ENCODE results near the gene MLPH.

MLPH gene

DNA sequence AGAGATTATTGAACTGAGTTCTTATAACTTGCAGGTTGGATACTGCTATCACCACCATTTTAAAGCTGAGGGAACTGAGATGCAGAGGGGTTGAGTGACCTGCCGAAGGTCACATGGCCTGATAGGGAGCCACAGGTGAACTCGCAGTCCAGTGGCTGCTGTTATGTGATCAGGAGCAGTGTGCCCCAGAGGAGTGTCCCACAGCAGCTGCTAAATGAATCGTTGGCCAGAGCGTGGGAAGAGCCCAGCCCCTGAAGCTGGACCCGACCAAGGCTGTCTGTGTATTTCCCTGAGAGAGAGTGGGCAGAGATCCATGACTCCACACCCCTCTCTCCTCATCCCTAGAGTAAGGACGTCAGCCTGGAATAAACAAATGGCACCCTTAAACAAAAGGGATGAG lies 52.6 kb downstream of the MLPH start:
- DNase-seq (ENCODE audit: low read depth in 2 of 3, low spot score in 1 of 3) = no peak

GRCh38 chr2:237540223-237540775 lies 53.2 kb downstream of the MLPH start:
- DNase-seq (ENCODE audit: low read depth in 2 of 3, low spot score in 1 of 3) = no peak

GRCh38 chr2:237540823-237541222 lies 53.8 kb downstream of the MLPH start:
- DNase-seq (ENCODE audit: low read depth in 2 of 3, low spot score in 1 of 3) = no peak

DNA sequence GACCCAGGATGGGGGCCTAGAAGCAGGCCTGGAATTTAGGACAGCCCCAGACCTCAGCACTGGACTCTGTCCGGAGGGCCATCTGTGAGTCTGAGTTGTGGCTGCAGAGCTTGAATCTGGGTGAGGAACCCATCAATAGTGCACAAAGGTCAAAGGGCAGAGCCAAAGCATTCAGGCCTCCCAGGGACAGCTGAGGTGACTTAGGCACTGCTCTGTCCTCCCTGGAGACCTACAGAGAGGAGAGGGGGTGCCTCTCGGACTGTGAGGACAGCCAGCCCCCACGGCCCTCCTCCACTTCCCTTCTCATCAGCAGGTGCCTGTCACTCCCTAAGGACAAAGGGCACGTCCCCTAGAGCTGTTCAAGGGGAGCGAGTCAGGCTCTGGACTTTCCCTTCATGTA lies 54.2 kb downstream of the MLPH start:
- no peak for DNase-seq (ENCODE audit: low read depth in 2 of 3, low spot score in 1 of 3)

DNA sequence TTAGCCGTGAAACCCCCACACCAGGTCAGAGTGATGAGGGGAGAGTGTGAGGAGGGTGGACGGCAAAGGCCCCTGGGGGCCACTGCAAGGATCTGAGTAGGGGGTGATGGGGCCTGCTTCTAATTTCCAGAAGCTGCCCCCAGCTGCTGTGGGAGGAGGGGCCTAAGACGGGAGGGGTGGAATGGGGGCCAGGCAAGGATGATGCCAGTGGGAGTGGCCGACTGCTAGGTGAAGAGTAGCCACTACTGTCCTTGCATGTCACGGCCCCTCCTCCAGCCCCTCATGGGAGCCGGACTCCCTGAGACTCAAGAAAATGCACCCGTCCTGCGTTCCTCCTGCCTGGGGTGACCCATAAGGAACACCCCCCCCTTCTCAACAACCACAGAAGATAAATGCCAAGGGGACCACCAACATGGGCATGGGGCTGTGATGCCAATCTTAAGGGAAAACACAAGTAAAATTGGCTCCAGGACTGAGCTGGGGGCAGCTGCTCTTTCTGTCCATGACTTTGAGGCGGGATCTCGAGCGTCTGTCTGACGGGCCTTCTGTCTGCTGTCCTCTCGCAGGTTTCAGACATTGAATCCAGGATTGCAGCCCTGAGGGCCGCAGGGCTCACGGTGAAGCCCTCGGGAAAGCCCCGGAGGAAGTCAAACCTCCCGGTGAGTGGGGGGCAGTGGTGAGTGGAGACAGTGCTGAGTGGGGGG lies 55.1 kb downstream of the MLPH start:
- DNase-seq (ENCODE audit: low read depth in 2 of 3, low spot score in 1 of 3) = no peak

DNA sequence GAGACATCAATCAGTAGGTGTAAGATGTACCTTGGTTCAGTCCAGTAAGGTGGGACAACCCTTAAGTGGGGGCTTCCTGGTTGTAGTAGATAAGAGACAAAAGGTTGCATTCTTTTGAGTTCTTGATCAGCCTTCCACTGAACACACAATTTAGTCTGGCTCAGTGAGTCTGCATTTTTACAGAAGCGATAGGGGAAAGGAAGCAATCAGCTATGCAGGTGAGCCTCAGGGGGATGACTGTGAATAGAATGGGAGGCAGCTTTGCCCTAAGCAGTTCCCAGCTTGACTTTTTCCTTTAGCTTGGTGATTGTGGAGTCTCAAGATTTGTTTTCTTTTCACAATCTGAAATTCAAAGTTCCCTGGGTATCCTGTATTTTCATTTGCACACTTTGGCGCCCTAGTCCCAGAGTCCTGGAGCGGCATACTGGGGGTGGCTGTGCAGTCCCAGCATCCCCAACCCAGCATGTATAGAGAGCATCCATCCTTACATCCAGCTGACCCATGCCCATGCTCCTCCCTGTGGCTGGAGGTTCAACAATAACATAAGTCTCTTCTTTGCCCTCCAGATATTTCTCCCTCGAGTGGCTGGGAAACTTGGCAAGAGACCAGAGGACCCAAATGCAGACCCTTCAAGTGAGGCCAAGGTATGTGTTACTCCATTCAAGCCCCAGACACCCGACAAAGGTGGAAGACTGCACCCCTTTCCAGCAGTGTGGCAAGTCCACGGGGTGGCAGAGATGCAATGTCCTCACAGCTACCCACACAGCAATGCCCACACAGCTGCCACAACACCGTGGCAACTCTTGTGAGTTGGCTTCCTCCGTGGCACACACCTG lies 59.2 kb downstream of the MLPH start:
- DNase-seq (ENCODE audit: low read depth in 2 of 3, low spot score in 1 of 3) = no peak

GRCh38 chr2:237546876-237547395 lies 59.9 kb downstream of the MLPH start:
- DNase-seq (ENCODE audit: low read depth in 2 of 3, low spot score in 1 of 3) = no peak

GRCh38 chr2:237547841-237548416 lies 60.9 kb downstream of the MLPH start:
- no peak for DNase-seq (ENCODE audit: low read depth in 2 of 3, low spot score in 1 of 3)

GRCh38 chr2:237549216-237549615 lies 62.2 kb downstream of the MLPH start:
- no peak for DNase-seq (ENCODE audit: low read depth in 2 of 3, low spot score in 1 of 3)

DNA sequence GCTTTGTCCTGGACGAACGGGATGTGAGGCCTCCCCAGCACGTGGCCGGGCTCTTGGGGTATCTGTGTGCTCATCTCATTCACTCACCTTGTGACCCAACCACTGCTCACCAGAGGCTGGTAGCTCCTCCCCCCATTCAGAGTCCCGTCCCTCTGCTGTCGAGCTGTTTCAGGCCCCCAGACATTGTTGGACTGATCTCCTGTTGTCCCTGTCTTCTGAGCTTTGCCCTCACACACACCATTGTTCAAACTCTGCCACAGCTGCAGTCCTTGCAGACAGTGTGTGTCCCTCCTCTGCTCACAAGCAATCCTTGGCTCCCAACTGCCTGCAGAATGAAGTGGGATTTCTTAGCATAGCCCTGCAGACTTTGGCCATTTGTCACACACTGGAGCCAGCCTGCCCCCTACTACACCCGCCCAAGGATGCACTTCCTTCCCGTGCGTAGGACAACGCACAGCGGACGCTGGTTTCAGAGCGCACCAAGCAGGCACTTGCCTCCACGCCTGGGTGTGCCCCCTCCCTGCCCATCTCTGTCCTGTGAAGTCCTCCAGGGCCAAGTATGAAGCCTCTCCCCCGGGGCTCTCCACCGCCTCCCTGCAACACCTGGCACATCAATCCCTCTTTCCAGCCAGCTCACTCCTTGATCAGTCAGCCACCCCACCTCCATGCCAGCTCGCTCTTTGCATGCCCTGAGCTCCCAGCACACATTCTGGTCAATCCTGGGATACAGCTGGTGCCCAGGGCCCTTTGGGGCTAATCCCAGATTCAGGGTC lies 62.8 kb downstream of the MLPH start:
- DNase-seq (ENCODE audit: low read depth in 2 of 3, low spot score in 1 of 3) = no peak

GRCh38 chr2:237551071-237551574 lies 64.1 kb downstream of the MLPH start:
- no peak for DNase-seq (ENCODE audit: low read depth in 2 of 3, low spot score in 1 of 3)

GRCh38 chr2:237552908-237553307 lies 65.9 kb downstream of the MLPH start:
- DNase-seq (ENCODE audit: low read depth in 2 of 3, low spot score in 1 of 3) = no peak

DNA sequence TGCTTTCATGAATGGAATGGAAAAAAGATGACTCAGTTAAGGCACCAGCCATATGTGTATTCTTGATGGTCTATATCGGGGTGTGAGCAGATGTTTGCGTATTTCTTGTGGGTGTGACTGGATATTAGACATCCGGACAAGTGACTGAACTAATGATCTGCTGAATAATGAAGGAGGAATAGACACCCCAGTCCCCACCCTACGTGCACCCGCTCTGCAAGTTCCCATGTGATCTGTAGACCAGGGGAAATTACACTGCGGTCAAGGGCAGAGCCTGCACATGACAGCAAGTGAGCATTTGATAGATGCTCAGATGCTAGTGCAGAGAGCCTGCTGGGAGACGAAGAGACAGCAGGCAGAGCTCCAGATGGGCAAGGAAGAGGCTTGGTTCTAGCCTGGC lies 66.9 kb downstream of the MLPH start:
- no peak for DNase-seq (ENCODE audit: low read depth in 2 of 3, low spot score in 1 of 3)

DNA sequence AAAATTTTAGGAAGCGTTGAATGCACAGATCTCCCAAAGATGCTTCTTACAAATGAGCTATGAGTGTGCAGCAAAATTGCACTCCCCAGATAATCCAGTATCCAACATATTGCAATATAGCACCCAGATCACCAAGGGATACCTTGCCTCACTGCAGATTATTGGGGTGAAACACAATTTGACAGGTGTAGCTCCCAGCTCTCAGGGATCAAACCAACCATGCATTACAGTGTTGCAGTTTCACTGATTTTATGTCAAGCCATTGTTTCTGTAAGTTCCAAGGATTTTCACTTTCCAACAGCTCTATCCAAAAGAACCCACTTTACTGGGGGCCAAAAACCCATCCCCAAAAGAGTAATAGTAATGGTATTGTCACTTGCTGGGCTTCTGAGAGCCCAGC lies 68.5 kb downstream of the MLPH start:
- DNase-seq (ENCODE audit: low read depth in 2 of 3, low spot score in 1 of 3) = no peak

- DNase-seq (ENCODE audit: low read depth in 2 of 3, low spot score in 1 of 3) = peak; percentile 18 to 28 (median 26)
Observed at GRCh38 chr2:237556773-237557632, 70.0 kb downstream of the MLPH start.

DNA sequence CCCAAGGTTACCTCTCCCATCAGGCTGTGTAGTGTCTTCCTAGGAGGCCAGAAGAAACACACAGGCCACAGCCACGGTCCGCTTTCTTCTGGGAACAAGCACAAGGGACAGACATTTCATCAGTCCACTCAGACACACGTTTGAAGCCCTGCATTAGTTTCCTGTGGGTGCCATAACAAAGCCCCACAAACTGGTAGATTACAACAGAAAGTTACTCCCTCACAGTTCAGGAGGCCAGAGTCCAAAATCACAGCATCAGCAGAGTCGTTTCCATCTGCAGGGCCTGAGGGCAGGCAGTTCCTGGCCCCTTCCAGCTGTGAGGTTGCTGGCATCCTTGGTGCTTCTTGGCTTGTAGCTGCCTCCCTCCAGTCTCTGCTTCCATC lies 70.6 kb downstream of the MLPH start:
- DNase-seq (ENCODE audit: low read depth in 2 of 3, low spot score in 1 of 3) = no peak

- no peak for DNase-seq (ENCODE audit: low read depth in 2 of 3, low spot score in 1 of 3)
Observed at GRCh38 chr2:237558961-237559641, 72.0 kb downstream of the MLPH start.

GRCh38 chr2:237561221-237561620 lies 74.2 kb downstream of the MLPH start:
- no peak for DNase-seq (ENCODE audit: low read depth in 2 of 3, low spot score in 1 of 3)

DNA sequence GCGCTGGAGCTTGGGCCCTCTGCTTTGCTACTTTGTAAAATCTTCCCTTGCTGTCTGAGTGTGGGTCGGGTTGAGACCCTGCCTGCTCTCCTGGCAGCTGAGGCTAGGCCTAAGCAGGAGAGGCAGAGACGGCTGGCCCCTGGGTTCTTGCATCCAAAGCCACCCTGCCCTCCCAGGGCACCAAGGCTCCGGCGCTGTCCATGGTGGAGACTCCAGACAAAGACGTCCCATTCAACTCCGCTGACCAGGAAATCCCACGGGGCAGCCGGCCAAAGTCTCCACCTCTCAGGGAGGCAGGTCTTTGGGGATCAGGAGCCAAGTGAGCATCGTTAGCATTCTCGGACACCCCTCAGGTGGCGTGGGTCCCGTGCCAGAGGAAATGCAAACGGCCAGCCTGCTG lies 76.8 kb downstream of the MLPH start:
- DNase-seq (ENCODE audit: low read depth in 2 of 3, low spot score in 1 of 3) = no peak

Data from stimulated activated CD4-positive, alpha-beta T cell treated with anti-CD3 and anti-CD28 coated beads, Interleukin-12 subunit alpha, Interleukin-12 subunit beta, amount 100 ng/mL, for 48 hours (primary cell).